IPS-NIHi7 (cell line): ENCODE measurements around the gene RGCC.

Source experiments
- DNase-seq: peaks from one replicate; pipeline ENCODE4 v3.0.0; 2012; ENCODE audit warnings: mixed read lengths; ENCODE audit errors: extremely low spot score

RGCC gene

GRCh38 chr13:41515491-41516139 lies 58.3 kb downstream of the RGCC start:
- no peak for DNase-seq

GRCh38 chr13:41516166-41516565 lies 58.8 kb downstream of the RGCC start:
- DNase-seq: no peak

GRCh38 chr13:41516760-41517159 lies 59.4 kb downstream of the RGCC start:
- no peak for DNase-seq

- no peak for DNase-seq
Observed at GRCh38 chr13:41520016-41520659, 62.8 kb downstream of the RGCC start.
